Activated effector memory CD4-positive, alpha-beta T cell treated with Interleukin-2 at 50 U/mL for 16 hours (primary cell): ENCODE results near the gene PLA2G15.

Experiments used
- DNase-seq: peaks from one replicate; pipeline ENCODE4 v3.0.0-alpha.2; 2020

Gene PLA2G15

GRCh38 chr16:68233085-68233834, 11.9 kb upstream of the PLA2G15 start:
- DNase-seq, result no peak

GRCh38 chr16:68233835-68234187, 11.4 kb upstream of the PLA2G15 start:
- DNase-seq, result no peak

GRCh38 chr16:68234188-68235107, 10.7 kb upstream of the PLA2G15 start:
- DNase-seq, result no peak

- DNase-seq, result no peak
These were observed 9.9 kb upstream of the PLA2G15 start for GRCh38 chr16:68235108-68235886.

- DNase-seq, result no peak
These were observed 9.4 kb upstream of the PLA2G15 start, which contains the start of gene ESRP2 for GRCh38 chr16:68235887-68236136. TSS of gene ESRP2 (minus strand) at chr16:68236127. CDS start at chr16:68236045, 82 bp downstream.

- DNase-seq, result peak; percentile 21
These were observed 8.9 kb upstream of the PLA2G15 start for GRCh38 chr16:68236137-68236825.

- DNase-seq, result no peak
These were observed 8.3 kb upstream of the PLA2G15 start for GRCh38 chr16:68236826-68237242.

- peak; percentile 85 for DNase-seq
These were observed 7.7 kb upstream of the PLA2G15 start for GRCh38 chr16:68237243-68238028.

- DNase-seq, result no peak
These were observed 7.2 kb upstream of the PLA2G15 start for GRCh38 chr16:68238029-68238345.

- DNase-seq, result no peak
These were observed 3.1 kb upstream of the PLA2G15 start for GRCh38 chr16:68242085-68242484.

GRCh38 chr16:68242926-68243858, 2.0 kb upstream of the PLA2G15 start:
- DNase-seq, result no peak

- DNase-seq, result no peak
These were observed 681 bp upstream of the PLA2G15 start for GRCh38 chr16:68244481-68244902.

- DNase-seq, result no peak
These were observed 948 bp downstream of the PLA2G15 start for GRCh38 chr16:68246121-68246520.

- DNase-seq, result no peak
These were observed 1.5 kb downstream of the PLA2G15 start for GRCh38 chr16:68246666-68247065.

- DNase-seq, result no peak
These were observed 2.2 kb downstream of the PLA2G15 start for GRCh38 chr16:68247400-68247799.

- DNase-seq, result no peak
These were observed 2.8 kb downstream of the PLA2G15 start for GRCh38 chr16:68247932-68248331.

GRCh38 chr16:68249371-68249770, 4.2 kb downstream of the PLA2G15 start:
- DNase-seq, result no peak

- no peak for DNase-seq
These were observed 5.8 kb downstream of the PLA2G15 start for GRCh38 chr16:68250951-68251350.

- no peak for DNase-seq
These were observed 6.7 kb downstream of the PLA2G15 start for GRCh38 chr16:68251832-68252231.

- DNase-seq, result no peak
These were observed 7.2 kb downstream of the PLA2G15 start for GRCh38 chr16:68252383-68252782.

- no peak for DNase-seq
These were observed 8.5 kb downstream of the PLA2G15 start for GRCh38 chr16:68253721-68254120.
